ENCODE data around the gene PFN4. TPM values are rescaled to one million over a fixed set of nuclear protein-coding genes. Genes with fewer than 3 reads are reported as not detected.

PFN4 gene
- total RNA-seq, 4 donors from 2014 or later, result 0.39 to 5.7 (median 1.7) TPM; not detected in 1

DNA sequence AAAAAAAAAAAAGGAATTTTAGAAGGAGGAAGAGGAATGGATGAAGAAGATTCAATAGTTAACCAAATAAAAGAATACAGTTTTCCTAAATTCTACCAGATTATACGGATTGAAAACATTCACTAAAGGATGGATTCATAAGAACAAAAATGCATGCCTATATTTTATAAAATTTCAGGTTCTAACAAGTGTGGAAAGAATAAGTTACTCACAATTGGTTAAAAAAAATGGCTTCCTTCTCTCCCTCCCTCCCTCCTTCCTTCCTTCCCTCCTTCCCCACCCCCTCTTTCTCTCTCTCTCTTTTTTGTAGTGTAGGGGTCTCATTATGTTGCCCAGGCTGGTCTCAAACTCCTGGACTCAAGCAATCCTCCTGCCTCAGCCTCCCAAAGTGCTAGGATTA is 36.9 kb downstream of the PFN4 start:
- TF ChIP-seq POLR2A (IDR thresholded peaks at IDR 0.05) (no peak), EP300 (IDR thresholded peaks at IDR 0.05) (no peak)
- TF ChIP-seq, protein P1, sequence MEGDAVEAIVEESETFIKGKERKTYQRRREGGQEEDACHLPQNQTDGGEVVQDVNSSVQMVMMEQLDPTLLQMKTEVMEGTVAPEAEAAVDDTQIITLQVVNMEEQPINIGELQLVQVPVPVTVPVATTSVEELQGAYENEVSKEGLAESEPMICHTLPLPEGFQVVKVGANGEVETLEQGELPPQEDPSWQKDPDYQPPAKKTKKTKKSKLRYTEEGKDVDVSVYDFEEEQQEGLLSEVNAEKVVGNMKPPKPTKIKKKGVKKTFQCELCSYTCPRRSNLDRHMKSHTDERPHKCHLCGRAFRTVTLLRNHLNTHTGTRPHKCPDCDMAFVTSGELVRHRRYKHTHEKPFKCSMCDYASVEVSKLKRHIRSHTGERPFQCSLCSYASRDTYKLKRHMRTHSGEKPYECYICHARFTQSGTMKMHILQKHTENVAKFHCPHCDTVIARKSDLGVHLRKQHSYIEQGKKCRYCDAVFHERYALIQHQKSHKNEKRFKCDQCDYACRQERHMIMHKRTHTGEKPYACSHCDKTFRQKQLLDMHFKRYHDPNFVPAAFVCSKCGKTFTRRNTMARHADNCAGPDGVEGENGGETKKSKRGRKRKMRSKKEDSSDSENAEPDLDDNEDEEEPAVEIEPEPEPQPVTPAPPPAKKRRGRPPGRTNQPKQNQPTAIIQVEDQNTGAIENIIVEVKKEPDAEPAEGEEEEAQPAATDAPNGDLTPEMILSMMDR (IDR thresholded peaks at IDR 0.05), result no peak
- H3K36me3 ChIP-seq, result peaks cover 0 to 35% (median 0%) of the 10 kb centered on the region in 3 donors
- H3K27me3 ChIP-seq, result no peaks in the 10 kb centered on the region
- no peaks in the 10 kb centered on the region for H3K9me3 ChIP-seq
- no peak overlapping the region for H3K27ac ChIP-seq
- no peak overlapping the region for H3K4me3 ChIP-seq
- 85 to 94% methylated on average over 1 of the region's 1 CpG for WGBS, 2 donors
- peaks cover 0 to 17% (median 8%) of the 10 kb centered on the region in 4 donors for H3K4me1 ChIP-seq
- DNase-seq (ENCODE audit: low spot score in 2 of 2), result no peak

DNA sequence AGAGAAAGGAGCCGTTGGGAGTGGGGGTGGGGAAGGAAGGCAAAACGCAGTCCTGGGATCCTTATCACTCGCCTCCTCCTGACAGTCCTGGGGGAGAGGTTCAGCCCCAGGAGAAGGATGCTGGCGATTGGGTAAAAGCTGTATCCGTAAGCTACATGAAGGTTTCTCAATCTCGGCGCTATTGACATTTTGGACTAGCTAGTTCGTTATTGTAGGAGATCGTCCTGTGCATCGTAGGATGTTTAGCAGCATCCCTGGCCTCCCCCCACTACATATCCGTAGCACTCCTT is 38.0 kb downstream of the PFN4 start:
- Histone ChIP-seq H3K9me3 (no peaks in the 10 kb centered on the region), H3K4me1 (peaks cover 0 to 17% (median 8%) of the 10 kb centered on the region in 4 donors), H3K36me3 (peaks cover 0 to 46% (median 0%) of the 10 kb centered on the region in 3 donors), H3K27me3 (no peaks in the 10 kb centered on the region), H3K4me3 (peak overlapping the region; percentile 59 to 78 (median 64)), H3K27ac (peak overlapping the region; percentile 90 to 96 (median 92))
- TF ChIP-seq POLR2A (IDR thresholded peaks at IDR 0.05) (no peak), EP300 (IDR thresholded peaks at IDR 0.05) (no peak)
- TF ChIP-seq, protein P1 (IDR thresholded peaks at IDR 0.05), result no peak
- 8 to 19% methylated on average over 11 of the region's 11 CpGs for WGBS, 2 donors
- no peak for DNase-seq (ENCODE audit: low spot score in 2 of 2)

DNA sequence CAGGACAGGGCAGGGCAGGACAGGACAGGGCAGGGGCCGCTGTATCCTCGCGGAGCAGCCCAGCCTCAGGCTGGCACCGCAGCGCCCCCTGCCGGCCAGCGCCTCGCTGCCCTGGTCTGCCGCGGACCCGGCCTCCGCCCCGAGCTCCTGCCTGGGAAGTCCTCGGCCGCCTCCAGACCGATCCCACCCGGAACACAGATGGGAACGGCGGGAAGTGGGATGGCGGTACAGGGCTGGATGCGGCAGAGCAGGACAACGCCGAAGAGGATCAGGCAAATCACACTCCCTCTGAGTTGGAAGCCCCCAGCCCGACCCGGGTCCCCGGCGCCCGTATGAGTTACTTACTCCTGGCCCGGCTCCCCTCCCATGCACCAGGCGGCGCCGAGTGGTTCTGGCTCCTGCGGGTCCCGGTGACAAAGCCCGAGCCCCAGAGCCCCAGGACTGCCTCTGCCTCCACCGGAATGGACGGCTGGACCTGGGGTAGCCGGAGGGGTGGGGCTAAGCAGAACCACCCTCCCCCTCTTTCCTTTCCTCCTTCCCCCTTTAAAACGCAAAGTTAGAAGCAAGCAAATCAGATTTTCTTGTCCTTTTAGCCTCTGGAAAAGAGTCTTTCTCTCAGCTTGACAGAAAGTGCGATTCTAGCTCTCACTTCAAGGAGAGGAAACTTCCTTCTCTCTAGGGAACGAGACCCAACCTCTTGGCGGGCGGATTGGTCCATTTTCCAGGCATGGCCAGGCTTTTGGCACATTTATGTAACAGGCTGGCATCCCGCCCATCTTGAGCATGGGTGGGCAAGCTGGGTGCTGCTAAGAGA is 38.5 kb downstream of the PFN4 start, which contains the start of gene TP53I3:
Gene TP53I3 (minus strand): TSS at position 449 of the 814 bp plus-strand sequence. CDS start 508 bp downstream, outside the sequence.
- peaks cover 0 to 17% (median 8%) of the 10 kb centered on the region in 4 donors for H3K4me1 ChIP-seq
- H3K4me3 ChIP-seq, result peak within 1 kb of the TSS; percentile 59 to 78 (median 64)
- WGBS, 2 donors, result 1% methylated on average over 30 to 33 of the region's 44 CpGs
- TF ChIP-seq EP300 (IDR thresholded peaks at IDR 0.05), result peak; percentile 16 to 83
- TF ChIP-seq, protein P1 (IDR thresholded peaks at IDR 0.05), result peak; percentile 95 to 99 (median 97)
- peak; percentile 65 to 72 for TF ChIP-seq POLR2A (IDR thresholded peaks at IDR 0.05)
- peak within 1 kb of the TSS; percentile 90 to 96 (median 92) for H3K27ac ChIP-seq
- H3K36me3 ChIP-seq, result peaks cover 0 to 50% (median 0%) of the 10 kb centered on the region in 3 donors
- peak; percentile 79 to 85 for DNase-seq (ENCODE audit: low spot score in 2 of 2)
- no peaks in the 10 kb centered on the region for H3K9me3 ChIP-seq
- no peaks in the 10 kb centered on the region for H3K27me3 ChIP-seq

- H3K36me3 ChIP-seq, result peaks cover 0 to 56% (median 0%) of the 10 kb centered on the region in 3 donors
- WGBS, 2 donors, result 12 to 19% methylated on average over 11 of the region's 30 CpGs
- H3K4me1 ChIP-seq, result peaks cover 0 to 17% (median 8%) of the 10 kb centered on the region in 4 donors
- no peaks in the 10 kb centered on the region for H3K9me3 ChIP-seq
- DNase-seq (ENCODE audit: low spot score in 2 of 2), result no peak
- H3K27ac ChIP-seq, result peak overlapping the region; percentile 90 to 96 (median 92)
- H3K27me3 ChIP-seq, result no peaks in the 10 kb centered on the region
- H3K4me3 ChIP-seq, result peak overlapping the region; percentile 59 to 78 (median 64)
- no peak for TF ChIP-seq EP300 (IDR thresholded peaks at IDR 0.05)
- TF ChIP-seq POLR2A (IDR thresholded peaks at IDR 0.05), result no peak
- TF ChIP-seq, protein P1 (IDR thresholded peaks at IDR 0.05), result no peak
These were observed 39.4 kb downstream of the PFN4 start for GRCh38 chr2:24083567-24084385.
